ENCODE results near the gene TNNI2. TPM values are rescaled to one million over a fixed set of nuclear protein-coding genes. Genes with fewer than 3 reads are reported as not detected.
"Not testable (repeated sequence)": the region's sequence is repeated elsewhere in the genome, so short reads cannot be mapped to it uniquely, and the experiment has no call there.

TNNI2 gene
- polyA plus RNA-seq, 5 donors, result 0.46 to 153 (median 1.5) TPM

- DNase-seq, result no peak
Measured at GRCh38 chr11:1873048-1873812, 34.4 kb downstream of the TNNI2 start.

- DNase-seq, result not testable (repeated sequence)
Measured at GRCh38 chr11:1873813-1874150, 35.0 kb downstream of the TNNI2 start.

- DNase-seq, result not testable (repeated sequence)
Measured at GRCh38 chr11:1874441-1875092, 35.8 kb downstream of the TNNI2 start.

- DNase-seq, result no peak
Measured at GRCh38 chr11:1875093-1875850, 36.5 kb downstream of the TNNI2 start.

- not testable (repeated sequence) for DNase-seq
Measured at GRCh38 chr11:1875851-1876301, 37.1 kb downstream of the TNNI2 start.

- peak in 1 of 2 donors; percentile 24 for DNase-seq
Measured at GRCh38 chr11:1876361-1877063, 37.7 kb downstream of the TNNI2 start.

GRCh38 chr11:1877211-1878136, 38.7 kb downstream of the TNNI2 start:
- peak; percentile 40 to 47 for DNase-seq

- DNase-seq, result no peak
Measured at GRCh38 chr11:1878137-1879031, 39.6 kb downstream of the TNNI2 start.

GRCh38 chr11:1879342-1879940, 40.7 kb downstream of the TNNI2 start:
- DNase-seq, result no peak

GRCh38 chr11:1879941-1880720, 41.4 kb downstream of the TNNI2 start:
- DNase-seq, result no peak

- DNase-seq, result no peak
Measured at GRCh38 chr11:1880746-1881441, 42.1 kb downstream of the TNNI2 start.

- no peak for DNase-seq
Measured at GRCh38 chr11:1881442-1882264, 42.9 kb downstream of the TNNI2 start.

GRCh38 chr11:1882265-1883238, 43.8 kb downstream of the TNNI2 start:
- DNase-seq, result peak; percentile 68 to 75

- no peak for DNase-seq
Measured at GRCh38 chr11:1883346-1884302, 44.8 kb downstream of the TNNI2 start.

All from right lung (tissue), 5 donors.